Calu3 (cell line): ENCODE results near the gene TENM3. TPM values are rescaled to one million over a fixed set of nuclear protein-coding genes. Genes with fewer than 3 reads are reported as not detected.

Source experiments
- BruUV-seq: library from RNA; stranded (reverse); fragments of 400-500 nt; replicated peaks from 2 replicates; lab custom pipeline; 2021; lab: Mats Ljungman, UMichigan
- CTCF ChIA-PET: fragments of 300-600 bp; sonication (Branson Sonifier 250); formaldehyde crosslinking; loops from one replicate; lab custom pipeline; 2022; ENCODE audit warnings: antibody characterized with exemption; lab: Charles Lee
- DNase-seq: peaks from one replicate; pipeline ENCODE4 v3.0.0; 2022
- H3K27ac Mint-ChIP-seq: one replicate; pipeline ENCODE4 v1.8.0; 2022; ENCODE audit warnings: mixed read lengths; ENCODE audit not compliant: unreplicated experiment
- H3K27me3 Mint-ChIP-seq: one replicate; pipeline ENCODE4 v1.8.0; 2022; ENCODE audit warnings: mixed read lengths; ENCODE audit not compliant: unreplicated experiment
- H3K36me3 Mint-ChIP-seq: one replicate; pipeline ENCODE4 v1.8.0; 2022; ENCODE audit warnings: mild to moderate bottlenecking, moderate library complexity, mixed read lengths; ENCODE audit not compliant: insufficient read depth, unreplicated experiment
- H3K4me1 Mint-ChIP-seq: one replicate; pipeline ENCODE4 v1.8.0; 2022; ENCODE audit warnings: mild to moderate bottlenecking, low read depth, mixed read lengths; ENCODE audit not compliant: unreplicated experiment
- H3K4me3 Mint-ChIP-seq: one replicate; pipeline ENCODE4 v1.8.0; 2022; ENCODE audit warnings: mild to moderate bottlenecking, low read depth, moderate library complexity, mixed read lengths; ENCODE audit not compliant: unreplicated experiment
- H3K9me3 Mint-ChIP-seq: one replicate; pipeline ENCODE4 v1.8.0; 2022; ENCODE audit warnings: low read depth, mixed read lengths; ENCODE audit not compliant: unreplicated experiment
- CTCF ChIP-seq: fragments of 200-600 bp; IDR thresholded peaks from one replicate; pipeline ENCODE4 v1.8.0; 2022; ENCODE audit warnings: antibody characterized with exemption; ENCODE audit not compliant: unreplicated experiment
- intact Hi-C: fragments of 100-400 bp; cut with micrococcal nuclease; formaldehyde crosslinking; loops from one replicate; pipeline ENCODE4 v1.10.0; 2022; ENCODE audit not compliant: unreplicated experiment
- total RNA-seq: library from RNA; stranded (reverse); gene quantifications from 2 replicates; pipeline ENCODE4 v1.2.3, GENCODE V29; 2022

Gene TENM3
- total RNA-seq, 1 experiment from 2014 or later, result 5.9 TPM

- no peaks in the 10 kb centered on the region for H3K27me3 Mint-ChIP-seq
- no peak overlapping the region for H3K27ac Mint-ChIP-seq
- no peaks in the 10 kb centered on the region for H3K4me1 Mint-ChIP-seq
- no TSS peak for BruUV-seq
- CTCF ChIA-PET, result no interaction called here
- no peak for DNase-seq
- intact Hi-C loops, result no loop called here
- no peak for TF ChIP-seq CTCF
- no peak overlapping the region for H3K4me3 Mint-ChIP-seq
- H3K9me3 Mint-ChIP-seq, result no peaks in the 10 kb centered on the region
- H3K36me3 Mint-ChIP-seq, result no peaks in the 10 kb centered on the region
Observed at GRCh38 chr4:182531555-182532162, 288.5 kb downstream of the TENM3 start.

GRCh38 chr4:182532441-182532840, 289.2 kb downstream of the TENM3 start:
- no peaks in the 10 kb centered on the region for H3K9me3 Mint-ChIP-seq
- no peak for DNase-seq
- H3K27ac Mint-ChIP-seq, result no peak overlapping the region
- intact Hi-C loops, result no loop called here
- H3K27me3 Mint-ChIP-seq, result no peaks in the 10 kb centered on the region
- no peaks in the 10 kb centered on the region for H3K4me1 Mint-ChIP-seq
- TF ChIP-seq CTCF, result no peak
- H3K36me3 Mint-ChIP-seq, result no peaks in the 10 kb centered on the region
- BruUV-seq, result no TSS peak
- no peak overlapping the region for H3K4me3 Mint-ChIP-seq
- CTCF ChIA-PET, result no interaction called here

GRCh38 chr4:182533964-182534363, 290.8 kb downstream of the TENM3 start:
- Mint-ChIP-seq H3K27me3 (no peaks in the 10 kb centered on the region), H3K27ac (no peak overlapping the region), H3K9me3 (no peaks in the 10 kb centered on the region), H3K4me1 (no peaks in the 10 kb centered on the region), H3K36me3 (no peaks in the 10 kb centered on the region), H3K4me3 (no peak overlapping the region)
- intact Hi-C loops, result no loop called here
- CTCF ChIA-PET, result no interaction called here
- no peak for DNase-seq
- BruUV-seq, result no TSS peak
- TF ChIP-seq CTCF, result no peak

- H3K9me3 Mint-ChIP-seq, result no peaks in the 10 kb centered on the region
- H3K27me3 Mint-ChIP-seq, result no peaks in the 10 kb centered on the region
- no peaks in the 10 kb centered on the region for H3K36me3 Mint-ChIP-seq
- H3K4me1 Mint-ChIP-seq, result no peaks in the 10 kb centered on the region
- no peak for DNase-seq
- intact Hi-C loops, result no loop called here
- CTCF ChIA-PET, result interaction anchor here (0.6 kb wide), 1 partner anchor 572 kb away, joined by 4 read pairs; no protein-coding TSS in a partner anchor
- no peak overlapping the region for H3K27ac Mint-ChIP-seq
- no peak overlapping the region for H3K4me3 Mint-ChIP-seq
- TF ChIP-seq CTCF, result no peak
- BruUV-seq, result no TSS peak
Observed at GRCh38 chr4:182536221-182536811, 293.1 kb downstream of the TENM3 start.
